Tibial nerve (tissue), 3 donors: Measurements from ENCODE around the gene NUDT9.
"Not testable (repeated sequence)": the region's sequence is repeated elsewhere in the genome, so short reads cannot be mapped to it uniquely, and the experiment has no call there.

Source experiments
- CTCF ChIP-seq, 5 experiments: fragments of 200-600 bp in 3 of 5; fragments of 450-650 bp in 2 of 5; sonication (generic) in 3 of 5; IDR thresholded peaks; one replicate each; pipeline ENCODE4 v1.5.1; 2016 to 2019; ENCODE audit warnings: antibody characterized with exemption in 5 of 5, mild to moderate bottlenecking in 3 of 5, moderate library complexity in 2 of 5
- POLR2A ChIP-seq, 2 donors: fragments of 450-650 bp; IDR thresholded peaks; one replicate each; pipeline ENCODE4 v1.6.1; 2017; ENCODE audit warnings: antibody characterized with exemption in 2 of 2, mild to moderate bottlenecking in 2 of 2, moderate library complexity in 2 of 2

GRCh38 chr4:87418410-87418809 is 4.0 kb upstream of the NUDT9 start:
- TF ChIP-seq POLR2A, CTCF (IDR thresholded peaks at IDR 0.05): not testable (repeated sequence)
